Measurements from ENCODE around the gene ZNF230. TPM values are rescaled to one million over a fixed set of nuclear protein-coding genes. Genes with fewer than 3 reads are reported as not detected.

Gene ZNF230
- total RNA-seq, 1 donor from 2014 or later = 3.9 TPM

- Histone ChIP-seq H3K4me3 (ENCODE audit: low read depth, low read length) (no peak overlapping the region), H3K27me3 (ENCODE audit: control insufficient read depth, insufficient read depth, low read length) (no peaks in the 10 kb centered on the region), H3K36me3 (ENCODE audit: control insufficient read depth, insufficient read depth, low read length) (no peaks in the 10 kb centered on the region)
- DNase-seq (ENCODE audit: low read depth) (no peak), FAIRE-seq (no peak)
- no peak for TF ChIP-seq CTCF (IDR thresholded peaks at IDR 0.05; ENCODE audit: insufficient read depth, low read length, severe bottlenecking)
Observed at GRCh38 chr19:43976732-43977131, 26.0 kb upstream of the ZNF230 start.

GRCh38 chr19:43983544-43983911 is 19.2 kb upstream of the ZNF230 start:
- no peaks in the 10 kb centered on the region for H3K27me3 ChIP-seq (ENCODE audit: control insufficient read depth, insufficient read depth, low read length)
- TF ChIP-seq CTCF (IDR thresholded peaks at IDR 0.05; ENCODE audit: insufficient read depth, low read length, severe bottlenecking) = no peak
- DNase-seq (ENCODE audit: low read depth) (no peak), FAIRE-seq (no peak)
- peak overlapping the region; percentile 88 for H3K4me3 ChIP-seq (ENCODE audit: low read depth, low read length)
- no peaks in the 10 kb centered on the region for H3K36me3 ChIP-seq (ENCODE audit: control insufficient read depth, insufficient read depth, low read length)

- peak; percentile 94 for DNase-seq (ENCODE audit: low read depth)
- H3K27me3 ChIP-seq (ENCODE audit: control insufficient read depth, insufficient read depth, low read length) = no peaks in the 10 kb centered on the region
- peak within 1 kb of the TSS; percentile 88 for H3K4me3 ChIP-seq (ENCODE audit: low read depth, low read length)
- no peaks in the 10 kb centered on the region for H3K36me3 ChIP-seq (ENCODE audit: control insufficient read depth, insufficient read depth, low read length)
- no peak for TF ChIP-seq CTCF (IDR thresholded peaks at IDR 0.05; ENCODE audit: insufficient read depth, low read length, severe bottlenecking)
- peak; percentile 95 for FAIRE-seq
Observed at GRCh38 chr19:43983912-43984686, 18.7 kb upstream of the ZNF230 start, which contains the start of gene ZNF155. Gene ZNF155, plus strand, starts transcription at chr19:43984188. Its CDS starts 4,356 bp downstream, at chr19:43988544.

- peak overlapping the region; percentile 88 for H3K4me3 ChIP-seq (ENCODE audit: low read depth, low read length)
- FAIRE-seq = no peak
- peaks cover 2% of the 10 kb centered on the region for H3K36me3 ChIP-seq (ENCODE audit: control insufficient read depth, insufficient read depth, low read length)
- DNase-seq (ENCODE audit: low read depth) = no peak
- H3K27me3 ChIP-seq (ENCODE audit: control insufficient read depth, insufficient read depth, low read length) = no peaks in the 10 kb centered on the region
- TF ChIP-seq CTCF (IDR thresholded peaks at IDR 0.05; ENCODE audit: insufficient read depth, low read length, severe bottlenecking) = no peak
Observed at GRCh38 chr19:43984687-43985000, 18.1 kb upstream of the ZNF230 start.

GRCh38 chr19:43997631-43998290 is 5.0 kb upstream of the ZNF230 start:
- FAIRE-seq (peak; percentile 80), DNase-seq (ENCODE audit: low read depth) (peak; percentile 79)
- no peak for TF ChIP-seq CTCF (IDR thresholded peaks at IDR 0.05; ENCODE audit: insufficient read depth, low read length, severe bottlenecking)
- H3K27me3 ChIP-seq (ENCODE audit: control insufficient read depth, insufficient read depth, low read length) = no peaks in the 10 kb centered on the region
- H3K4me3 ChIP-seq (ENCODE audit: low read depth, low read length) = no peak overlapping the region
- H3K36me3 ChIP-seq (ENCODE audit: control insufficient read depth, insufficient read depth, low read length) = peaks cover 3% of the 10 kb centered on the region

Data from bronchial epithelial cell (primary cell).